Stimulated activated naive CD4-positive, alpha-beta T cell (primary cell): ENCODE measurements around the gene ACADS.
"Not testable (repeated sequence)": the region's sequence is repeated elsewhere in the genome, so short reads cannot be mapped to it uniquely, and the experiment has no call there.

Source experiments
- DNase-seq, 6 experiments: peaks; one replicate each; lab custom pipeline; 2025; lab: John Stamatoyannopoulos, UW

ACADS gene

GRCh38 chr12:120726961-120727360 lies 1.3 kb downstream of the ACADS start:
- no peak for DNase-seq

GRCh38 chr12:120732198-120732597 lies 6.6 kb downstream of the ACADS start:
- DNase-seq: not testable (repeated sequence)

GRCh38 chr12:120733574-120733973 lies 7.9 kb downstream of the ACADS start:
- DNase-seq: no peak

DNA sequence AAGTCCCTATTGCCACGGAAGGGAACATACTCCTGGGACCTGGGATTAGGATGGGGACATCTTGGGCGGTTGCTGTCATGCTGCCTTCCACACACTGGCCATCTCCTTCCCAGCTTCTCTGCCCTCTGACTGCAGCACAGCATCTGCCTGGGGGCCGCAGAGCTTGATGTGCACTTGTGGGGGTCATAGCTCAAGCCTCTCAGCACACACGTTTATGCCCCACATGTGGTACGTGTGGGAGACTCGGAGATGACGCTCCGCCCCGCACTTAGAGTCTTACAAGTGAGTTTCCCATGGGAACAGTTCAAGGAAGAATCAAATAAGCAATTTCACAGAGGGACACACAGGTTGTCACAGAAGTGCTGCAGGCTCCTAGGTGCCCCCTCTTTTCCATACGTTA lies 8.6 kb downstream of the ACADS start:
- no peak for DNase-seq

DNA sequence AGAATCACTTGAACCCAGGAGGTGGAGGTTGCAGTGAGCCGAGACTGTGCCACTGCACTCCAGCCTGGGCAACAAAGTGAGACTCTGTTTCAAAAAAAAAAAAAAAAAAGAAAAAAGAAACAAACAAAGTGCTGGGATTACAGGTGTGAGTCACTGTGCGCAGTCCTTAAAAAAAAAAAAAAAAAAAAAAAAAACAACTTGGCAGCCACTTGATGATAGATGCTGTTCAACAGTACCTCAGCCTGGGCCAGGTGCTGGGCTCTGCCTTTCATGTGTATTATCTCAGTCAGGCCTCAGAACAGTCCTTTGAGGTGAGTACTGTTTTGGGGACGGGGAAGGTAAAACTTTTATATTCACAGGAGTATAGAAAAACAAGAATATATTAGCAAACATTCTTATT lies 9.6 kb downstream of the ACADS start:
- no peak for DNase-seq

- no peak for DNase-seq
These were observed 11.0 kb downstream of the ACADS start for GRCh38 chr12:120736404-120737331.

- DNase-seq: no peak
These were observed 12.1 kb downstream of the ACADS start for GRCh38 chr12:120737557-120738251.

DNA sequence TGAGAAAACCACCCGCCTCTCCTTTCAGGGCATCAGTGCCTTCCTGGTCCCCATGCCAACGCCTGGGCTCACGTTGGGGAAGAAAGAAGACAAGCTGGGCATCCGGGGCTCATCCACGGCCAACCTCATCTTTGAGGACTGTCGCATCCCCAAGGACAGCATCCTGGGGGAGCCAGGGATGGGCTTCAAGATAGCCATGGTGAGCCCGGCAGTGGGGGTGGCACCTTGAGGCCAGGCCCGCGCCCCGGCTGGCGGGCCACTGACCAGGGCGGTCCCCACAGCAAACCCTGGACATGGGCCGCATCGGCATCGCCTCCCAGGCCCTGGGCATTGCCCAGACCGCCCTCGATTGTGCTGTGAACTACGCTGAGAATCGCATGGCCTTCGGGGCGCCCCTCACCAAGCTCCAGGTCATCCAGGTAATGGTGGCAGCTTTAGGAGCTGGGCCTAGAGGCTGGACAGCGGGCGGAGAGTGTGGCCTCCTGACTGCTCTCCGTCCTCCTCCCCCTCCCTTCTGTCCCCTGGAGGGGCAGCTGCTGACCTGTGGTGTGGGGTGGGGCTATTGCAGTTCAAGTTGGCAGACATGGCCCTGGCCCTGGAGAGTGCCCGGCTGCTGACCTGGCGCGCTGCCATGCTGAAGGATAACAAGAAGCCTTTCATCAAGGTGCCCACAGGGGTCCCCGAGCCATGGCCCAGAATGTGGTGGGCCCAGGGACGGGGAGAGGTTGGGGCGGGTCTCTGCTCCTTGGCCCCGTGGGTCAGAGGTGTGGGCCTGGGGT lies 12.8 kb downstream of the ACADS start:
- DNase-seq: no peak

DNA sequence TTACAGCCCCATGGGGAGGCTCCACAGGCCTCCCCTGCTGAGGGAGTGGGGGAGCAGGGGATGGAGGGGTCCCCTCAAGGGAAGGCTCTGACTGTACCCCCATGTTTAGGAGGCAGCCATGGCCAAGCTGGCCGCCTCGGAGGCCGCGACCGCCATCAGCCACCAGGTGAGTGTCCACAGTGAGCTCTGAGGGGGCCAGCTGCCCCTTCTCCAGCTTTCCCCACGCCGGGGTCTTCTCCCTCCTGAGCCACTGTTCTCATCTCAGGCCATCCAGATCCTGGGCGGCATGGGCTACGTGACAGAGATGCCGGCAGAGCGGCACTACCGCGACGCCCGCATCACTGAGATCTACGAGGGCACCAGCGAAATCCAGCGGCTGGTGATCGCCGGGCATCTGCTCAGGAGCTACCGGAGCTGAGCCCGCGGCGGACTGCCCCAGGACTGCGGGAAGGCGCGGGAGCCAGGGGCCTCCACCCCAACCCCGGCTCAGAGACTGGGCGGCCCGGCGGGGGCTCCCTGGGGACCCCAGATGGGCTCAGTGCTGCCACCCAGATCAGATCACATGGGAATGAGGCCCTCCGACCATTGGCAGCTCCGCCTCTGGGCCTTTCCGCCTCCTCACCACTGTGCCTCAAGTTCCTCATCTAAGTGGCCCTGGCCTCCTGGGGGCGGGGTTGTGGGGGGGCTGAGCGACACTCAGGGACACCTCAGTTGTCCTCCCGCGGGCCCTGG lies 13.6 kb downstream of the ACADS start:
- DNase-seq: no peak

GRCh38 chr12:120739821-120740613 lies 14.4 kb downstream of the ACADS start:
- no peak for DNase-seq

DNA sequence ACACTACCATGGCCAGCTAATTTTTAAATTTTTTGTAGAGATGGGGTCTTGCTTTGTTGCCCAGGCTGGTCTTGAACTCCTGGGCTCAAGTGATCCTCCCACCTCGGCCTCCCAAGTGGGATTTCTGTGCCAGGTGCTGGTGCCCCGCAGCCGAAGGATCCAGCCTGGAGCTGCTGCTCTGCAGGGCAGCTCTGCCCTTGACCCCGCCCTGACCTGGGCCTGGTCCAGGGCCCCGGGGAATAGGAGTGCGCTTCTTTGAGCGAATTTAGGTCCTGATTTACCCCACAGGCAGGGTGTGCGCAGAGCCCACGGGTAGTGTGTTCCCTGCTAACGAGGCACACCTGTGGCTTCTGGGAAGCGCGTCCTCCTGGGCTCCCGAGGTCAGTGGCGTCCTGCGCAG lies 15.2 kb downstream of the ACADS start:
- no peak for DNase-seq

- DNase-seq: no peak
These were observed 16.1 kb downstream of the ACADS start for GRCh38 chr12:120741476-120742421.

- DNase-seq: no peak
These were observed 19.4 kb downstream of the ACADS start for GRCh38 chr12:120744922-120745493.

DNA sequence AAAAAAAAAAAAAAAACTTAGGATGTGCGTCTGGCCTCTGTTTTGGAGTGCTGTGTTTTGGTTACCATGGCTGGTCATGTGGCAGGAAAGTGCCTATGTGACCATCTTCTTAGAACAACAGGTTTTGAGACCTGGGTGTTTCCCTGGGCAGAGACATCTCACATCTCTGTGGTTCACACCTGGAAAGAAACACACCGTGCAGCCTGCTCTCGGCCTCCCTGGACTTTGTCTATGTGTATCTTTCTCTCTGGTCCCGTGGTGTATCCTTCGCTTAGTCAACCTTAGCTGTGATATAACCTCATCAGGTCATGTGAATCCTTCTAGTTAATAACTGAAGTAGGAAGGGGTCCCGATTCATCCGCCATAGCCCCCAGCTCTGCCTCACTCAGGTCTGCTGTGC lies 22.6 kb downstream of the ACADS start:
- DNase-seq: no peak

DNA sequence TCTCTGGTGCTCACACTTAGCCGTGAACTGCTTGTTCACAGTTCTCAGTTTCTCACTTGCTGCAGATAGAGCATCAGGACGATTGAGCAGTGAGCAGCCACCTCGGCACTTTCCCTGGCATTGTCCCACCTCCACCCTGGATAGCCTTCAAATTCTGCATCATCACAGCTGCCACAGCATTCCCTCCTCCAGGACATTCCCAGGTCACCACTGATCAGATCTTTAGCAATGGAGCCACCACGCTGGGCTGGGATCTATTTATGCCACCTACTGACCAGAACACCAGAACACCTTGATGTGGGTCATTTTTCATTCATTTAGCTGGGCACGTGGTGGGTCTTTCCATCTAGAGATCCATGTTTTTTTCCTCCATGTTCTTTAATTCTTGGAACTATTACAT lies 23.6 kb downstream of the ACADS start:
- DNase-seq: no peak

DNA sequence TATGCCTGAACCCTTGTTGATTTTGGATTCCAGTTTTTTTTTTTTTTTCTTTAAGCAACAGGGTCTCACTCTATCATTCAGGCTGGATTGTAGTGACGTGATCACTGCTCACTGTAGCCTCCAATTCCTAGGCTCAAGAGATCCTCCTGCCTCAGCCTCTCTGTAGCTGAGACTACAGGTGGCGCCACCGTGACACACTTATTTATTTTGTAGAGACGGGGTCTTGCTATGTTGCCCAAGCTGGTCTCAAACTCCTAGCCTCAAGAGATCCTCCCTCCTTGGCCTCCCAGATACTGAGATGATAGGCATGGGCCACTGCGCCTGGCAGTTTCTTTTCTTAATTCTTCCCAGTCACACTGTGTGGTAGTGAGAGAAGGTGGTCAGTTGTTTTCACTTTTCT lies 25.2 kb downstream of the ACADS start:
- no peak for DNase-seq

GRCh38 chr12:120751389-120751788 lies 25.8 kb downstream of the ACADS start:
- DNase-seq: no peak

GRCh38 chr12:120754792-120755191 lies 29.2 kb downstream of the ACADS start:
- no peak for DNase-seq

DNA sequence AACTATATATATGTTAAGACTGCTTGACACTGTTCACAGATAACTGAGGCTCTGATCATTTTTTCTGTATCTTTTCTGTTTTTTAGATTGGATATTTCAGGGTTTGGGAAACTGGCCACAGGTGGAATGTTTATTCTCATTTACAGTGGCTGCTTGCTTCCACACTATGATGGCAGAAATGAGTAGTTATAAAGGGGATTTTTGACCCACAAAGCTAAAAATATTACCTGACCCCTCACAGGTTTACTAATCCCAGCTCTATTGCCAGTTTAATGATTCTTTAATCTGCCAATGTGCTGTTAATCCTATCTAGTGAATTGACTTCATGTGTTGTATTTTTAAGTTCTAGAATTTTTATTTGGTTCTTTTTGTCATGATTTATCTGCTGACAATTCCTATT lies 29.6 kb downstream of the ACADS start:
- DNase-seq: no peak
